Gastroesophageal sphincter (tissue), 3 donors: ENCODE results near the gene PCBP3.

Experiments used
- CTCF ChIP-seq, 4 experiments: fragments of 200-600 bp in 2 of 4; fragments of 450-650 bp in 2 of 4; sonication (generic) in 1 of 4; IDR thresholded peaks; one replicate each; pipeline ENCODE4 v1.5.1; 2017 to 2019; ENCODE audit warnings: antibody characterized with exemption in 4 of 4, mild to moderate bottlenecking in 2 of 4, moderate library complexity in 2 of 4
- EP300 ChIP-seq: sonication (generic); formaldehyde crosslinking; IDR thresholded peaks from one replicate; pipeline ENCODE4 v1.6.1; 2017; ENCODE audit warnings: antibody characterized with exemption, mild to moderate bottlenecking
- POLR2A ChIP-seq, 2 donors: fragments of 450-650 bp; IDR thresholded peaks; one replicate each; pipeline ENCODE4 v1.6.1; 2017; ENCODE audit warnings: antibody characterized with exemption in 2 of 2, mild to moderate bottlenecking in 2 of 2, moderate library complexity in 1 of 2

GRCh38 chr21:45836268-45836655, 192.7 kb downstream of the PCBP3 start:
- TF ChIP-seq CTCF (IDR thresholded peaks at IDR 0.05) (no peak), EP300 (no peak), POLR2A (IDR thresholded peaks at IDR 0.05) (no peak)
